Measurements from ENCODE around the gene PTDSS2. TPM values are rescaled to one million over a fixed set of nuclear protein-coding genes. Genes with fewer than 3 reads are reported as not detected.
A peak's percentile ranks its signal among the peaks of the same experiment; 100 is the strongest.
"Not testable (repeated sequence)": the region's sequence is repeated elsewhere in the genome, so short reads cannot be mapped to it uniquely, and the experiment has no call there.

The PTDSS2 gene
- total RNA-seq, 1 experiment from 2014 or later: 23.7 TPM

DNA sequence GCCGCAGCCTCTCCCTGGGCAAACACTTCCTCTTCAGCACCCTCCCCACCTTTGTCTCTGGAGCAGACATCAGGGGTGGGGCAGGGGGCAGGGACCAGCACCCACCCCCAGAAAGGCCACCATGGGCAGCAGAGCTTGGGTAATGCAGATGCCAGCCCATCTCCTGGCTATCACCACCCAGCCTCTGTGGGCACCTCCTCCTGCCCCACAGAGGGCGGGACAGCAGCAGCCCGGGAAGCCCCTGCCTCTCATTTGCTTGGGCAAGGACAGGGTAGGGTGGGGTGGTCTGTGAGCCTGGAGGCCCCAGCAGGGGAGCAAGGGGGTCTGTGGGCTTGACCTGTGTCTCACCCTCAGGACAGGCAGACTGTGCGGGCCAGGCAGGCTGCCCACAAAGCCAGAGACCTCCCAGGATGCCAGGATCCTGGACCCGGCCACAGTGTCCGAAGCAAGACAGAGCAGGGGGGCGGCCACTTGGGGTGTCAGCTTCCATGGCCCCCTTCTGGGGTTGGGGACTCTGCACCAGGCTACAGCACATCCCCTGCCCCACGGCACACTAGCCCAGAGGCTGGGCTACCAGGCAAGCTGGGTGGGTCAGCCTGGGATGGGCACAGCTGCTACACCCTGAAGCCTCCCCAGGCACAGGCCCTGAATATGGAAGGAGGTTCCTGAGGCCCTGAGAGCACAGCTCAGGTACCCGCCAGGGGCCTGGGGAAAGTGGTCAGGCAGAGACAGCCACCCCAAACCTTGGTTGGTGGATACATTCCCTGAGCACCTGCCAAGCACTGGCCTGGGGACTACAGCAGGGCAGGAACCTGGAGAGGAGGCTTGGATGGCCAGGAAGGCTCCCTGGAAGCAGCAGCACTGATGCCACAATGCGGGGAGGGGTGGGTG is 52.5 kb downstream of the PTDSS2 start:
- DNase-seq (ENCODE audit: extremely low read depth, low read depth): no peak

DNA sequence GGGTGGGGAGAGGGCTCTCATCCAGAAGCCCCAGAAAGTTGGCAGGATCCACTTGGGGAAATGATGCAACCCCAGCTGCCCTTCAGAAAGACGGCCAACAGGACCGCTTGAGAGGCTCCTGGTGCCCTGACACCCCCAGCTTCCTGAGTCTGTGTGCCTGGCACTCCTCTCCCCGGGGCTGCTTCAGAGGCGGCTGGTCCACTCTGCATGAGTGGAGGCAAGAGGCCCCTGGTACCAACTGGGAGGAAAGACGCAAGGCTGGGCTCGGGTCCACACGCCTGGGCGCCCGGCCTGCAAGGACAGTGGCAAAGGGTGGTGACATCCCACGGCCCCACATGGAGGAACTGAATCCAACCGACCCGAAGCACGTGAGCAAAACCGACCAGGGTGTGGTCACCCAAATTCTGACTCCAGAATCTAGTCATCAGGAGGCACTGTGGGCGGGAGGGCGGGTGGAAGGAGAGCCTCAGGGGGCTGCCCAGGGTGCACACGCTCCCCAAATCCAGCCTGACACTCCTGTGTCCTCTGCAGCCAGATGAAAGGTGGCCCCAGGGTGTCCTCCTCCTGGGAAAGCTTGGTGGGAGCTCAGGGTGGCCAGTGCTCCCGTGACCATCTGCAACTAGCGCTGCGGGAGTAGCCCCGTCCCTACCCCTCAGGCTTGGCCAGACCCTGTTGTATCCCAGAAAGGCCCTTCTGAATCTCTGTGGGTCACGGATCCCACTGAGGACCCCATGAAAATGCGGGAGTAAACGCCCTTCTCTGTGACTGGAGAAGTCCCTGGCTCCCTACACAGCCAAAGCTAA is 53.3 kb downstream of the PTDSS2 start:
- DNase-seq (ENCODE audit: extremely low read depth, low read depth): no peak

- DNase-seq (ENCODE audit: extremely low read depth, low read depth): no peak
These were observed 54.2 kb downstream of the PTDSS2 start for GRCh38 chr11:504053-504993.

GRCh38 chr11:504994-505344 is 54.9 kb downstream of the PTDSS2 start:
- DNase-seq (ENCODE audit: extremely low read depth, low read depth): no peak

DNA sequence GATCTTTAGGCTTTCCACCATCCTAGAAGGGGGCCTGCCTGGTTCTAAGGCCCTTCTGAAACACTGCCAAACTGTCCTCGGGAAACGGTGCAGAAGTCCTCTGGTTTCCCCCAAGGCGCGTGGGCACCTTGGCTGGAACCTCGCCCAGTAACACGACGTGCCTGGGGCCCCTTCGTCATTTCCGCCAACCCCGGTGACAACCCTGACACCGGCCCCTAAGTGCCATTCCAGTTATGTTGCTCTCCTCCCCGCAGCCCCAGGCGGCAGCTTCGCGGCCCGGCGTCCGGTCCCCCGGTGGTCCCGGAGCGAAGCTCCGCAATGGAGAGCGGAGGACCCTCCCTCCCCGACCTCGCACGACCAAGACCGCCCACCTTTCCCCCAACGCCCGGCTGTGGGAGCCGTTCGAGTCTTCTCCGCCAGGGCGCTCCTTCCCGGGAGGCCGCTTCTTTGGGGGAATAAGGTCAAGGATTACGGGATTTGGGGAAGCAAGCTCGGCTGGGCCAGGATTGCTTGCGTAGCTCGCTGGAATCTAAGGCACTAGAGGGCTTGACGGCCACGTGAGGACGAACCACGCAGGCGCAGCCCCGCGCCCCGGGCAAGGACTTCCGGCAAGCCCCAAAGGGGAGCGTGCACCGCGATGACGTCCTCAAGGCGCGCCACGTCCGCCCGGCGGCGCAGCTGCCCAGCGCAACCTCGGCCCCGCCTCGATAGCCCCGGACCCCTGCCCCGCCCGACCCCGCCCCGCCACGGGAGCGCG is 56.3 kb downstream of the PTDSS2 start:
- DNase-seq (ENCODE audit: extremely low read depth, low read depth): peak; percentile 92

GRCh38 chr11:506995-507726 is 57.1 kb downstream of the PTDSS2 start, which contains the start of gene RNH1:
Gene RNH1, minus strand, starts transcription at chr11:507242. Its CDS starts 5,080 bp downstream, at chr11:502162.
- DNase-seq (ENCODE audit: extremely low read depth, low read depth): peak; percentile 89

DNA sequence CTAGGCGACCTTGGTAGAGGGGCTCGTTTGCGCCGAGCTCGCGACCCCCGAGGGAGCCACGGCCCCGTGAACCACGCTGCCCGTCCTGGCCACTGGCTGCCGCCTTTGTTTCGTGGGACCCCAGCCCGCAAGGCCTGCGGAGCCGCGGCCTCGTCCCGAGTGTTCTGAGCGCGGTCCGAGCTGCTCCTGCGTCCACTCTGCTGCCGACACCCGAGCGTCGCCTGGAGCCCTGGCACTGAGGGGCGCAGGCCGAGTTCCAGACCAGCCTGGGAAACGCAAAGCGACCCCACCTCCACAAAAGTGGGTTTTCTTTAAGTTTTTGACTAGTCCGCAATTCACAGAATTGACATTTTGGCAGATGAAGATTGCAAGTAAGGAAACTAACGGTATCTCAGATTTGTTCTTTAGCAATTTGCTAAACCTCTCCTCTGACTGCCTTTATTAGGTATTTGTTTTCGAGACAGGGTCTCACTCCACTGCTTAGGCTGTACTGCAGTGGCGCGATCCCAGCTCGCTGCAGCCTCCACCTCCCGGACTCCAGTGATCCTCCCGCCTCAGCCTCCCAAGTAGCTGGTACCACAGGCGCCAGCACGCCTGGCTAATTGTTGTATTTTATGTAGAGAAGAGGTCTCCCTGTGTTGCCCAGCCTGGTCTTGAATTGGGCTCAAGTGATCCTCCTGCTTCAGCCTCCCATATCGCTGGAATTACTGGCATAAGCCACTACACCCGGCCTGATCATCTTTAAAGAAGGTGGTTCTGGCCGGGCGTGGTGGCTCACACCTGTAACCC is 57.8 kb downstream of the PTDSS2 start:
- DNase-seq (ENCODE audit: extremely low read depth, low read depth): no peak

DNA sequence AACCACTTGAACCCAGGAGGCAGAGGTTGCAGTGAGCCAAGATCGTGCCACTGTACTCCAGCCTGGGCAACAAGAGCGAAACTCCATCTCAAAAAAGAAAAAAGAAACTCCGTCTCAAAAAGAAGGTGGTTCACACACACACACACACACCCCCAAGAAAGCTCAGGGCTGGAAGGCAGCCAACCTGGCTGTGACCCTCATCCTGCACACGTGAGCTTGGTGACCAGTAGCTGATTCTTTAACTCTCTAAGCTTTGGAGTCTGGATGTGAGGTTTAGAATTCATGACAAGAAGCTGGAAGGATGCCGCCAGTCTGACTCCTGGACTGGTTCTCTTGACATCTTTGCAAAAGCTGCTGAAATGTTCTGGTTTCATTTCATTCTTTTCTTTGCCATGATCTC is 58.9 kb downstream of the PTDSS2 start:
- DNase-seq (ENCODE audit: extremely low read depth, low read depth): no peak

- DNase-seq (ENCODE audit: extremely low read depth, low read depth): no peak
These were observed 62.9 kb downstream of the PTDSS2 start for GRCh38 chr11:512761-513595.

GRCh38 chr11:514606-515005 is 64.5 kb downstream of the PTDSS2 start:
- DNase-seq (ENCODE audit: extremely low read depth, low read depth): no peak

DNA sequence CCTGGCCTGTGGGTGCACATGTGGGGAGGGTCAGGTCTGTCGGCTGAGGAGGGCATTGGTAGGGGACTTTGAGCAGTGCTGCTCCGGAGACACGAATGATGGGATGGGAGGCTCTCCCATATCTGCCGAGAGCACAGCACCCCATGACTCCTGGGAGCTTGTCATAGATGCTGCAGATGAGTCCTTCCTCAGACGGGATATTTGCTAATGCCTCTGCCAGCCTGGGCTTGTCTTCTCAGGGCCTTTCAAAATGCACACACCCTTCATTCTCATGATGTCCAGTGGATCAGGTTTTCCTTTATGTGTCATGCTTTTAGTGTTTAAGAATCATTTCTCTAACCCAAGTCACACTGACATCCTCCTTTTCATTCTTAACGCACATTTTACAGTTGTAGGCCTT is 65.1 kb downstream of the PTDSS2 start:
- DNase-seq (ENCODE audit: extremely low read depth, low read depth): no peak

DNA sequence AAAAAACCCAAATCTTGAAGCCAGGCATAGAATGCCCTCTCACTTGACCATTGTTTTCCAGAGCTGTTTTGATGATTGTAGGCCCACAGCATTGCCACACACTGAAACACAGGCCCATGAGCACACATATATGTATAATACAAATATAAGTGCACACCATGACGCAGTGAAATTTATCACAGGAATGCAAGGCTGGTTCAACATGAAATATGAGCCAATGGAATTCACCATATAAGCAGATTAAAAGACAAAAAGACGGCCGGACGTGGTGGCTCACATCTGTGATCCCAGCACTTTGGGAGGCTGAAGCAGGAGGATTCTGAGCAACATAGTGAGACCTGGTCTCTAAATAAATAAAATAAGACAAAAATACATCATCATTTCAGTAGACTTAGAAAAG is 66.3 kb downstream of the PTDSS2 start:
- DNase-seq (ENCODE audit: extremely low read depth, low read depth): no peak

DNA sequence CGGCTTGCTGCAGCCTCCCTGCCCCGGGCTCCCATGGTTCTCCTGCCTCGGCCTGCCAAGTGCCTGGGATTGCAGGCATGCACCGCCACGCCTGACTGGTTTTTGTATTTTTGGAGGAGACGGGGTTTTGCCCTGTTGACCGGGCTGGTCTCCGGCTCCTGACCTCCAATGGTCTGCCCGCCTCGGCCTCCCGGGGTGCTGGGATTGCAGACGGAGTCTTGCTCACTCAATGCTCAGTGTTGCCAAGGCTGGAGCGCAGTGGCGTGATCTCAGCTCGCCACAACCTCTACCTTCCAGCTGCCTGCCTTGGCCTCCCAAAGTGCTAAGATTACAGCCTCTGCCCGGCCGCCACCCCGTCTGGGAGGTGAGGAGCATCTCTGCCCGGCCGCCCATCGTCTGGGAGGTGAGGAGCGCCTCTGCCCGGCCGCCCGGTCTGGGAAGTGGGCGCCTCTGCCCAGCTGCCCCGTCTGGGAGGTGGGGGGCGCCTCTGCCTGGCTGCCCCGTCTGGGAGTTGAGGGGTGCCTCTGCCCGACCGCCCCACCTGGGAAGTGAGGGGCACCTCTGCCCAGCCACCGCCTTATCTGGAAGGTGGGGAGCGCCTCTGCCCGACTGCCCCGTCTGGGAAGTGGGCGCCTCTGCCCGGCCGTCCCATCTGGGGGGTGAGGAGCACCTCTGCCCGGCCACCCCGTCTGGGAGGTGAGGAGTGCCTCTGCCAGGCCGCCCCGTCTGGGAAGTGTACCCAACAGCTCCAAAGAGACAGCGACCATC is 67.0 kb downstream of the PTDSS2 start:
- DNase-seq (ENCODE audit: extremely low read depth, low read depth): not testable (repeated sequence)

DNA sequence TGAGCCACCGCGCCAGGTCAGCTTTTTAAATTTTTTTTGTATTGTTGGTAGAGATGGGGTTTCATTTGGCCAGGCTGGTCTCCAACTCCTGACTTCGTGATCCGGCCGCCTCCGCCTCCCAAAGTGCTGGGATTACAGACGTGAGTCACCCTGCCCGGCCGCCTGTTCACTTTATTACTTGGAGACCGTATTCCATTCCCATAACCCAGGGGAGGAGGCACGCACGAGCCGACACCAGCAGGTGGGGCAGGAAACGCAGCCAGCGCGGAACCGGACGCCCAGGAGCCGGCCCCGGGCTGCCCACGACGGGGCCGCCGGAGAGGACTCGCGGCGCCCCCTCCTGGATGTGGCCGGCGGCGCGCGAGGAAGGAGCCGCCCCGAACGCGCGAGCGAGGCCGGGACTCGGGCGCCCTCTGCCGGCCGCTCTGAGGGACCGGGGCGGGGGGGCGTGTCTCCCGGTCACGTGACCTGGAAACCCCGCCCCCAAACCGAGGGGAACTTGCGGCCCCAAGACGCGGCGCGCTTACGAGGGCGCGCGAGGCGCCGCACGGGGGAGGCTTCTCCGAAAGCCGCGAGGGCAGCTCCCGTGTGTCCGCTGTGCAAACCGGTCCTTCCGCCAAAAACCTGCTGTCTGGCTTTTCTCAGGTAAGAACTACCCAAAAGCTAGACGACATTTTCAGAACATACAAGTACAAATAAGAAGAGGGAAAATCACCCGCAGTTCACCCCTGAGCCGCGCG is 68.6 kb downstream of the PTDSS2 start:
- DNase-seq (ENCODE audit: extremely low read depth, low read depth): peak; percentile 92

DNA sequence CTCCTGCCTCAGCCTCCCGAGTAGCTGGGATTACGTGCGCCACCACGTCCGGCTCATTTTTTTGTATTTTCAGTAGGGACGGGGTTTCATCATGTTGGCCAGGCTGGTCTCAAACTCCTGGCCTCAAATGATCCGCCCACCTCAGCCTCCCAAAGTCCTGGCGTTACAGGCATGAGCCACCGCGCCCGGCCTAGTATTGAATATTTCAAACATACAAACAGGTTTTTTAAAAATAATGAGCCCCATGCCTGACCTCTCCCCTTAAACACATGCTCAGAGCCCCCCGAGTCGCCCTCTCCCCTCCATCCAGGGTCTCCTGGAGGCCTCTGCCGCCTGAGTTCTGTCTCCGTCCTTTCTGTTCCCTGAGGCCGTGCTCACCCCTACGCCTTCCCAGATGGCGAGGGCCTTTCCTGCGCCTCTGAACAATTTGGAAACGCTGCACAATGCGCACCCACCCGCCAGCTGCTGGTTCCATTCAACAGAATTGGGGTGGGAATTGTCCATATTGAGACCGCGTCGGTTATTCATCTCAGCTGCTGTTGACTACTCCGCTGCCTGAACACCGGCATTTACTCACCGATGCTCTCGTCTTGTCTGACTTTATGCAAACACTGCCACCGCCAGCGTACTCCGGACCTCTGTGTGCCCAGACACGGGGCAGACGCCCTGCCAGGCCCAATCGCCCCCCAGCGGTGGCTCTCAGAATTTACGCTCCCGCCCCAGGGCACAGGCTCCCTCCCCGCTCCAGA is 70.5 kb downstream of the PTDSS2 start:
- no peak for DNase-seq (ENCODE audit: extremely low read depth, low read depth)
